ENCODE results near the gene UQCR10.

The UQCR10 gene

GRCh38 chr22:29799217-29799680, 32.1 kb downstream of the UQCR10 start:
- no peak for DNase-seq

- no peak for DNase-seq
Measured at GRCh38 chr22:29801153-29801552, 34.0 kb downstream of the UQCR10 start.

GRCh38 chr22:29801796-29802195, 34.6 kb downstream of the UQCR10 start:
- DNase-seq: no peak

GRCh38 chr22:29803190-29803589, 36.0 kb downstream of the UQCR10 start:
- no peak for DNase-seq

GRCh38 chr22:29804985-29805384, 37.8 kb downstream of the UQCR10 start:
- no peak for DNase-seq

- no peak for DNase-seq
Measured at GRCh38 chr22:29806196-29806595, 39.0 kb downstream of the UQCR10 start.

GRCh38 chr22:29810216-29810615, 43.0 kb downstream of the UQCR10 start:
- DNase-seq: no peak

- no peak for DNase-seq
Measured at GRCh38 chr22:29811377-29811776, 44.2 kb downstream of the UQCR10 start.

- no peak for DNase-seq
Measured at GRCh38 chr22:29813126-29813525, 46.0 kb downstream of the UQCR10 start.

GRCh38 chr22:29813563-29813962, 46.4 kb downstream of the UQCR10 start:
- no peak for DNase-seq

- no peak for DNase-seq
Measured at GRCh38 chr22:29814003-29814402, 46.8 kb downstream of the UQCR10 start.

GRCh38 chr22:29815580-29815979, 48.4 kb downstream of the UQCR10 start:
- DNase-seq: no peak

GRCh38 chr22:29816128-29816527, 49.0 kb downstream of the UQCR10 start:
- no peak for DNase-seq

- no peak for DNase-seq
Measured at GRCh38 chr22:29816539-29816938, 49.4 kb downstream of the UQCR10 start.

GRCh38 chr22:29816980-29817379, 49.8 kb downstream of the UQCR10 start:
- no peak for DNase-seq

- DNase-seq: no peak
Measured at GRCh38 chr22:29817724-29818123, 50.6 kb downstream of the UQCR10 start.

- no peak for DNase-seq
Measured at GRCh38 chr22:29819501-29819900, 52.3 kb downstream of the UQCR10 start.
